GM12891 (cell line): ENCODE results near the gene STRADA.

ENCODE experiments used
- POLR2A ChIP-seq: IDR thresholded peaks from 2 replicates; pipeline ENCODE4 v1.6.1; 2011; ENCODE audit warnings: low read depth, low read length, control low read depth
- POLR2AphosphoS5 ChIP-seq: IDR thresholded peaks from 2 replicates; pipeline ENCODE4 v1.6.1; 2011; ENCODE audit warnings: low read depth, low read length, control low read depth
- TAF1 ChIP-seq: IDR thresholded peaks from 2 replicates; pipeline ENCODE4 v1.6.1; 2011; ENCODE audit warnings: low read depth, low read length, control low read depth

GRCh38 chr17:63703029-63703428 is 38.6 kb downstream of the STRADA start:
- TF ChIP-seq TAF1 (no peak), POLR2A (no peak), POLR2AphosphoS5 (no peak)
